H9 (cell line): ENCODE data around the gene CPT1A. TPM values are rescaled to one million over a fixed set of nuclear protein-coding genes. Genes with fewer than 3 reads are reported as not detected.

Experiments used
- DNase-seq: peaks from one replicate; pipeline ENCODE4 v3.0.0-alpha.2; 2017
- H2AFZ ChIP-seq: one replicate; pipeline ENCODE4 v1.6.1; 2013; ENCODE audit warnings: mild to moderate bottlenecking, low read length, control low read depth, moderate library complexity
- H2AK5ac ChIP-seq: 2 replicates; pipeline ENCODE4 v1.6.1; 2013; ENCODE audit warnings: low read length, control low read depth, mixed read lengths; ENCODE audit not compliant: insufficient read length
- H2BK120ac ChIP-seq: one replicate; pipeline ENCODE4 v1.6.1; 2013; ENCODE audit warnings: low read depth, mild to moderate bottlenecking, low read length, control low read depth, inconsistent platforms; ENCODE audit not compliant: poor library complexity, severe bottlenecking
- H2BK12ac ChIP-seq: 2 replicates; pipeline ENCODE4 v1.6.1; 2013; ENCODE audit warnings: low read length, control low read depth, mixed read lengths, low read depth; ENCODE audit not compliant: insufficient read length
- H2BK15ac ChIP-seq: 2 replicates; pipeline ENCODE4 v1.6.1; 2013; ENCODE audit warnings: low read depth, low read length, control low read depth
- H2BK20ac ChIP-seq: one replicate; pipeline ENCODE4 v1.6.1; 2013; ENCODE audit warnings: low read depth, mild to moderate bottlenecking, low read length, control low read depth, inconsistent platforms; ENCODE audit not compliant: poor library complexity, severe bottlenecking
- H2BK5ac ChIP-seq: 2 replicates; pipeline ENCODE4 v1.6.1; 2013; ENCODE audit warnings: low read length, control low read depth, mixed read lengths; ENCODE audit not compliant: insufficient read length
- H3K14ac ChIP-seq: 2 replicates; pipeline ENCODE4 v1.6.1; 2013; ENCODE audit warnings: low read length, control low read depth; ENCODE audit not compliant: insufficient read depth
- H3K18ac ChIP-seq: 2 replicates; pipeline ENCODE4 v1.6.1; 2013; ENCODE audit warnings: low read depth, mild to moderate bottlenecking, mixed read lengths, low read length, control low read depth; ENCODE audit not compliant: insufficient read length
- H3K23ac ChIP-seq: 2 replicates; pipeline ENCODE4 v1.6.1; 2013; ENCODE audit warnings: low read length, control low read depth, mixed read lengths, low read depth; ENCODE audit not compliant: insufficient read length
- H3K23me2 ChIP-seq: 2 replicates; pipeline ENCODE4 v1.6.1; 2013; ENCODE audit warnings: low read depth, mild to moderate bottlenecking, mixed read lengths, low read length, control low read depth; ENCODE audit not compliant: insufficient read length, poor library complexity, severe bottlenecking
- H3K27ac ChIP-seq: 2 replicates; pipeline ENCODE4 v1.5.1; 2013; ENCODE audit warnings: low read length, control low read depth, mixed read lengths, low read depth; ENCODE audit not compliant: insufficient read length
- H3K27me3 ChIP-seq: 2 replicates; pipeline ENCODE4 v1.6.1; 2013; ENCODE audit warnings: low read length, control low read depth, inconsistent platforms; ENCODE audit not compliant: insufficient read depth
- H3K4ac ChIP-seq: 2 replicates; pipeline ENCODE4 v1.6.1; 2013; ENCODE audit warnings: low read depth, mild to moderate bottlenecking, control low read depth, inconsistent platforms, low read length, moderate library complexity
- H3K4me1 ChIP-seq: 2 replicates; pipeline ENCODE4 v1.6.1; 2013; ENCODE audit warnings: low read length, control low read depth, inconsistent platforms; ENCODE audit not compliant: insufficient read depth
- H3K4me2 ChIP-seq: 2 replicates; pipeline ENCODE4 v1.6.1; 2013; ENCODE audit warnings: low read length, control low read depth, mixed read lengths; ENCODE audit not compliant: insufficient read length, insufficient read depth
- H3K56ac ChIP-seq: 2 replicates; pipeline ENCODE4 v1.6.1; 2013; ENCODE audit warnings: low read depth, mild to moderate bottlenecking, mixed read lengths, low read length, control low read depth; ENCODE audit not compliant: insufficient read length
- H3K79me1 ChIP-seq: 2 replicates; pipeline ENCODE4 v1.6.1; 2013; ENCODE audit warnings: low read depth, mild to moderate bottlenecking, moderate library complexity, low read length, control low read depth, inconsistent platforms; ENCODE audit not compliant: insufficient read depth, poor library complexity, severe bottlenecking
- H3K79me2 ChIP-seq: 2 replicates; pipeline ENCODE4 v1.6.1; 2013; ENCODE audit warnings: low read length, control low read depth, inconsistent platforms; ENCODE audit not compliant: insufficient read depth
- H3K9ac ChIP-seq: 2 replicates; pipeline ENCODE4 v1.6.1; 2013; ENCODE audit warnings: low read length, control low read depth, mixed read lengths; ENCODE audit not compliant: insufficient read length; ENCODE audit errors: extremely low read depth
- H3K9me3 ChIP-seq: one replicate; pipeline ENCODE4 v1.6.1; 2013; ENCODE audit warnings: low read depth, low read length, inconsistent platforms; ENCODE audit not compliant: control insufficient read depth
- H3T11ph ChIP-seq: one replicate; pipeline ENCODE4 v1.6.1; 2013; ENCODE audit warnings: mild to moderate bottlenecking, low read length, control low read depth, inconsistent platforms
- H4K20me1 ChIP-seq: one replicate; pipeline ENCODE4 v1.6.1; 2013; ENCODE audit not compliant: control insufficient read depth, insufficient read length, insufficient read depth
- H4K5ac ChIP-seq: 2 replicates; pipeline ENCODE4 v1.6.1; 2013; ENCODE audit warnings: low read depth, mild to moderate bottlenecking, mixed read lengths, low read length, control low read depth; ENCODE audit not compliant: insufficient read length
- H4K8ac ChIP-seq: replicated peaks from 2 replicates; pipeline ENCODE4 v1.6.1; 2013; ENCODE audit warnings: low read length, control low read depth, mixed read lengths, low read depth; ENCODE audit not compliant: insufficient read length
- H4K91ac ChIP-seq: 2 replicates; pipeline ENCODE4 v1.6.1; 2013; ENCODE audit warnings: low read depth, mild to moderate bottlenecking, moderate library complexity, mixed read lengths, low read length, control low read depth; ENCODE audit not compliant: insufficient read length
- H3K27ac Mint-ChIP-seq, 3 experiments: 2 replicates in 2 of 3; 3 replicates in 1 of 3; pipeline ENCODE4 v1.8.0; 2020 to 2021; ENCODE audit warnings: mixed read lengths in 3 of 3, mild to moderate bottlenecking in 1 of 3, moderate library complexity in 1 of 3
- H3K27me3 Mint-ChIP-seq: 2 replicates; pipeline ENCODE4 v1.8.0; 2021; ENCODE audit warnings: low read depth, mild to moderate bottlenecking, moderate library complexity, mixed read lengths
- H3K36me3 Mint-ChIP-seq, 3 experiments: 2 replicates in 2 of 3; 3 replicates in 1 of 3; pipeline ENCODE4 v1.8.0; 2020 to 2021; ENCODE audit warnings: low read depth in 3 of 3, mixed read lengths in 3 of 3; ENCODE audit not compliant: insufficient read depth in 1 of 3
- H3K4me1 Mint-ChIP-seq, 2 experiments: 2 replicates each; pipeline ENCODE4 v1.8.0; 2020; ENCODE audit warnings: mixed read lengths in 2 of 2
- H3K4me3 Mint-ChIP-seq, 2 experiments: 2 replicates in 1 of 2; 3 replicates in 1 of 2; pipeline ENCODE4 v1.8.0; 2020 to 2021; ENCODE audit warnings: mild to moderate bottlenecking in 2 of 2, mixed read lengths in 2 of 2, moderate library complexity in 1 of 2
- H3K9me3 Mint-ChIP-seq, 2 experiments: 2 replicates in 1 of 2; 3 replicates in 1 of 2; pipeline ENCODE4 v1.8.0; 2020; ENCODE audit warnings: mild to moderate bottlenecking in 2 of 2, mixed read lengths in 2 of 2, moderate library complexity in 1 of 2
- CTCF ChIP-seq: fragments of 200-600 bp; sonication (generic); conservative IDR thresholded peaks from 3 replicates; pipeline ENCODE4 v1.8.0; 2021; ENCODE audit warnings: antibody characterized with exemption, mild to moderate bottlenecking
- WGBS: extraction: QIAGEN DNeasy Blood & Tissue Kit; methylation state at CpG from one replicate; pipeline ENCODE4 v1.1.7; 2013; ENCODE audit warnings: missing lambda C conversion rate, low lambda C conversion rate, mixed read lengths; ENCODE audit not compliant: insufficient read length; ENCODE audit errors: extremely low coverage; 5-methylcytosine and 5-hydroxymethylcytosine counted together
- total RNA-seq: library from RNA; stranded (reverse); gene quantifications from 2 replicates; pipeline ENCODE4 v1.2.1, GENCODE V29; 2021

CPT1A gene
- total RNA-seq, 1 experiment from 2014 or later: 7.5 TPM

- no peak for DNase-seq
- H3K27ac Mint-ChIP-seq: no peak overlapping the region
- Histone ChIP-seq H2BK20ac (no peak overlapping the region), H3K27me3 (peaks cover 26% of the 10 kb centered on the region), H3T11ph (no peak overlapping the region), H3K9me3 (no peaks in the 10 kb centered on the region), H2BK15ac (no peak overlapping the region), H3K14ac (no peak overlapping the region), H2AFZ (no peak overlapping the region), H3K18ac (no peak overlapping the region), H2AK5ac (no peak overlapping the region), H3K4me2 (peak overlapping the region; percentile 44), H3K79me2 (no peaks in the 10 kb centered on the region), H3K9ac (no peak overlapping the region), H3K56ac (no peak overlapping the region), H4K20me1 (peaks cover 4% of the 10 kb centered on the region), H3K23me2 (peaks cover 10% of the 10 kb centered on the region), H4K91ac (no peak overlapping the region), H3K27ac (no peak overlapping the region), H2BK5ac (no peak overlapping the region), H3K23ac (no peak overlapping the region), H2BK12ac (no peak overlapping the region), H4K8ac (no peak overlapping the region), H2BK120ac (no peak overlapping the region), H3K4ac (no peak overlapping the region), H4K5ac (no peak overlapping the region), H3K79me1 (no peaks in the 10 kb centered on the region), H3K4me1 (no peaks in the 10 kb centered on the region)
- H3K9me3 Mint-ChIP-seq: peaks cover 0 to 6% of the 10 kb centered on the region in 2 experiments; a peak in 3 of 5 replicates
- peak overlapping the region; percentile 51 to 61 for H3K4me3 Mint-ChIP-seq
- H3K36me3 Mint-ChIP-seq: no peaks in the 10 kb centered on the region
- H3K4me1 Mint-ChIP-seq: peaks cover 20 to 26% of the 10 kb centered on the region in 2 experiments
- no CpG with 5 or more reads among the region's 3 CpGs for WGBS
- H3K27me3 Mint-ChIP-seq: peaks cover 84% of the 10 kb centered on the region
- no peak for TF ChIP-seq CTCF
Observed at GRCh38 chr11:68844376-68844775, 2.7 kb upstream of the CPT1A start.
